HepG2 (cell line): Measurements from ENCODE around the gene ERBB3. TPM values are rescaled to one million over a fixed set of nuclear protein-coding genes. Genes with fewer than 3 reads are reported as not detected.

ENCODE experiments used
- ARNT2 ChIP-seq: sonication (generic); formaldehyde crosslinking; IDR thresholded peaks from 2 replicates; pipeline ENCODE4 v1.8.0; 2022; ENCODE audit warnings: mild to moderate bottlenecking, low read depth, missing genetic modification reagents, moderate library complexity
- CBX5 ChIP-seq: sonication (generic); formaldehyde crosslinking; IDR thresholded peaks from 2 replicates; pipeline ENCODE4 v1.4.0; 2020; ENCODE audit warnings: missing genetic modification reagents, borderline replicate concordance
- FIP1L1 ChIP-seq: fragments of 200-400 bp; formaldehyde crosslinking; IDR thresholded peaks from 2 replicates; pipeline ENCODE4 v1.6.1; 2018; ENCODE audit warnings: low read depth, mild to moderate bottlenecking, low read length, moderate library complexity, borderline replicate concordance; ENCODE audit not compliant: insufficient read depth
- HES4 ChIP-seq: sonication (generic); formaldehyde crosslinking; IDR thresholded peaks from 2 replicates; pipeline ENCODE4 v1.9.0; 2021; ENCODE audit warnings: mild to moderate bottlenecking, missing genetic modification reagents, borderline replicate concordance
- HOXA7 ChIP-seq: sonication (generic); formaldehyde crosslinking; IDR thresholded peaks from 2 replicates; pipeline ENCODE4 v1.8.1; 2022; ENCODE audit warnings: mild to moderate bottlenecking, missing genetic modification reagents, moderate library complexity
- MED8 ChIP-seq: sonication (generic); formaldehyde crosslinking; IDR thresholded peaks from 2 replicates; pipeline ENCODE4 v1.8.1; 2023; ENCODE audit warnings: mild to moderate bottlenecking, missing genetic modification reagents; ENCODE audit not compliant: insufficient replicate concordance
- NFIB ChIP-seq: sonication (generic); formaldehyde crosslinking; IDR thresholded peaks from 2 replicates; pipeline ENCODE4 v1.9.0; 2021; ENCODE audit warnings: missing genetic modification reagents, mild to moderate bottlenecking, borderline replicate concordance
- PHF8 ChIP-seq: sonication (generic); formaldehyde crosslinking; IDR thresholded peaks from 2 replicates; pipeline ENCODE4 v1.5.0; 2020; ENCODE audit warnings: missing genetic modification reagents
- SIX4 ChIP-seq: sonication (generic); formaldehyde crosslinking; IDR thresholded peaks from 2 replicates; pipeline ENCODE4 v1.4.0; 2020; ENCODE audit warnings: missing genetic modification reagents
- SRF ChIP-seq: IDR thresholded peaks from 2 replicates; pipeline ENCODE4 v1.6.1; 2011; ENCODE audit warnings: mild to moderate bottlenecking, low read depth, low read length, moderate library complexity
- ZIK1 ChIP-seq: sonication (generic); formaldehyde crosslinking; IDR thresholded peaks from 2 replicates; pipeline ENCODE4 v1.5.0; 2020; ENCODE audit warnings: mild to moderate bottlenecking, low read depth, missing genetic modification reagents, borderline replicate concordance
- ZNF205 ChIP-seq: IDR thresholded peaks from 2 replicates; pipeline ENCODE4 v1.6.1; 2018; ENCODE audit warnings: missing biosample characterization, missing genetic modification reagents
- ZNF367 ChIP-seq: sonication (generic); formaldehyde crosslinking; IDR thresholded peaks from 2 replicates; pipeline ENCODE4 v1.4.0; 2020; ENCODE audit warnings: missing genetic modification reagents, borderline replicate concordance
- ZNF563 ChIP-seq: sonication (generic); formaldehyde crosslinking; IDR thresholded peaks from 2 replicates; pipeline ENCODE4 v1.8.0; 2022; ENCODE audit warnings: mild to moderate bottlenecking, moderate library complexity, missing genetic modification reagents
- ZNF564 ChIP-seq: sonication (generic); formaldehyde crosslinking; IDR thresholded peaks from 2 replicates; pipeline ENCODE4 v1.8.1; 2023; ENCODE audit warnings: mild to moderate bottlenecking, missing genetic modification reagents
- ZNF816 ChIP-seq: sonication (generic); formaldehyde crosslinking; IDR thresholded peaks from 2 replicates; pipeline ENCODE4 v1.8.0; 2022; ENCODE audit warnings: missing genetic modification reagents, mild to moderate bottlenecking, borderline replicate concordance
- polyA plus RNA-seq, 8 experiments: library from polyadenylated mRNA; depleted of rRNA in 3 of 8; stranded (reverse) in 7 of 8; unstranded in 1 of 8; fragments of >200 nt; fragmentation: Illumina TruSeq in 4 of 8; extraction: Trizol in 4 of 8; gene quantifications; 2 replicates each; pipeline versions ENCODE4 v1.2.1 to v1.2.3, GENCODE V29; 2011 to 2016; ENCODE audit warnings: low read depth in 4 of 8, missing spikeins in 1 of 8, mixed read lengths in 1 of 8; ENCODE audit not compliant: insufficient read depth in 1 of 8
- total RNA-seq, 5 experiments: library from RNA; depleted of rRNA; stranded (reverse); fragments of >200 nt; fragmentation: Illumina TruSeq; extraction: Trizol; gene quantifications; 2 replicates each; pipeline ENCODE4 v1.2.3, GENCODE V29; 2016; ENCODE audit warnings: low read depth in 1 of 5
- TF ChIP-seq, protein P1 (sequence below): sonication (generic); formaldehyde crosslinking; IDR thresholded peaks from 2 replicates; pipeline ENCODE4 v1.9.0; 2022; ENCODE audit warnings: missing genetic modification reagents, mild to moderate bottlenecking, borderline replicate concordance
- TF ChIP-seq, protein P2 (sequence below): sonication (generic); formaldehyde crosslinking; IDR thresholded peaks from 2 replicates; pipeline ENCODE4 v1.4.0; 2020; ENCODE audit warnings: mild to moderate bottlenecking, missing genetic modification reagents
- TF ChIP-seq, protein P3 (sequence below): sonication (generic); formaldehyde crosslinking; IDR thresholded peaks from 2 replicates; pipeline ENCODE4 v1.5.1; 2020; ENCODE audit warnings: mild to moderate bottlenecking, missing genetic modification reagents, moderate library complexity

ERBB3 gene
- total and polyA plus RNA-seq, 2 of the 13 experiments (the other 11 are each of a cell fraction or from before 2014, with no cell fraction given), result 93.6 to 358 TPM

DNA sequence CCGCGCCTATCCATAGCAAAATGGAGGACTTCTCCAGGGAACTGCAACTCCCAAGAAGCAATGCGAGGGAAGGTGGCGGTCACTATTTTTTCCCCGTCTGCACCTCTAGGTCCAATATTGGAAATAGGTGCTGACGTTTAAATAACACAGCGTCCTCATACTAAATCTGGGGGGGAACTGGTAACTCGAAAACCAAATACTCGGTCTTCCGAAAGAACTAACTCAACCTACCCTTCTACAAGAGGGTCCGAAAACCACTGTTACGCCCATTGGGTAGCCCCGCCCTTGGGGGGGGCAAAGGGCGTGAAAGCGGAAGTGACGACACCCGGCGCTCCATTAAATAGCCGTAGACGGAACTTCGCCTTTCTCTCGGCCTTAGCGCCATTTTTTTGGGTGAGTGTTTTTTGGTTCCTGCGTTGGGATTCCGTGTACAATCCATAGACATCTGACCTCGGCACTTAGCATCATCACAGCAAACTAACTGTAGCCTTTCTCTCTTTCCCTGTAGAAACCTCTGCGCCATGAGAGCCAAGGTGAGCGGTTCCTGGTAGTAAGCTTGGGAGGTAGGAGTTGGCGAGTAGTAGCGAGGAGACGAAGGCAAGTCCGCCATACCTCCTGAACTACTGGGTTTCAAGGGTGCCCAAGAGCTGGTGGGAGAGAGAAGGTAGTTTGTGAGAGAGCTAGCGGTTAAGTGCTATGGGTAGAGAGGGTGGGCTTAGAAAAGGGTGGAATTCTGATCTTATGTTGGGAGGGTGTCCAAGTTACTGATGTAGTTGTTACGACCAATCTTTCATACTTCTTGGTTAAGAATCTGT, 36.5 kb downstream of the ERBB3 start, which contains the start of gene RPL41 (continued):
- TF ChIP-seq, protein P1, sequence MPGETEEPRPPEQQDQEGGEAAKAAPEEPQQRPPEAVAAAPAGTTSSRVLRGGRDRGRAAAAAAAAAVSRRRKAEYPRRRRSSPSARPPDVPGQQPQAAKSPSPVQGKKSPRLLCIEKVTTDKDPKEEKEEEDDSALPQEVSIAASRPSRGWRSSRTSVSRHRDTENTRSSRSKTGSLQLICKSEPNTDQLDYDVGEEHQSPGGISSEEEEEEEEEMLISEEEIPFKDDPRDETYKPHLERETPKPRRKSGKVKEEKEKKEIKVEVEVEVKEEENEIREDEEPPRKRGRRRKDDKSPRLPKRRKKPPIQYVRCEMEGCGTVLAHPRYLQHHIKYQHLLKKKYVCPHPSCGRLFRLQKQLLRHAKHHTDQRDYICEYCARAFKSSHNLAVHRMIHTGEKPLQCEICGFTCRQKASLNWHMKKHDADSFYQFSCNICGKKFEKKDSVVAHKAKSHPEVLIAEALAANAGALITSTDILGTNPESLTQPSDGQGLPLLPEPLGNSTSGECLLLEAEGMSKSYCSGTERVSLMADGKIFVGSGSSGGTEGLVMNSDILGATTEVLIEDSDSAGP (CRISPR knock-in tag), result no peak; the same call in 1 of the 2 replicates
- peak; percentile 63; the same call in 1 of the 2 replicates for TF ChIP-seq PHF8 (CRISPR knock-in tag)
- TF ChIP-seq SRF, result peak; percentile 39; the same call in 1 of the 2 replicates
- TF ChIP-seq ARNT2 (CRISPR knock-in tag), result peak; percentile 71; the same call in 1 of the 2 replicates
- TF ChIP-seq, protein P2, sequence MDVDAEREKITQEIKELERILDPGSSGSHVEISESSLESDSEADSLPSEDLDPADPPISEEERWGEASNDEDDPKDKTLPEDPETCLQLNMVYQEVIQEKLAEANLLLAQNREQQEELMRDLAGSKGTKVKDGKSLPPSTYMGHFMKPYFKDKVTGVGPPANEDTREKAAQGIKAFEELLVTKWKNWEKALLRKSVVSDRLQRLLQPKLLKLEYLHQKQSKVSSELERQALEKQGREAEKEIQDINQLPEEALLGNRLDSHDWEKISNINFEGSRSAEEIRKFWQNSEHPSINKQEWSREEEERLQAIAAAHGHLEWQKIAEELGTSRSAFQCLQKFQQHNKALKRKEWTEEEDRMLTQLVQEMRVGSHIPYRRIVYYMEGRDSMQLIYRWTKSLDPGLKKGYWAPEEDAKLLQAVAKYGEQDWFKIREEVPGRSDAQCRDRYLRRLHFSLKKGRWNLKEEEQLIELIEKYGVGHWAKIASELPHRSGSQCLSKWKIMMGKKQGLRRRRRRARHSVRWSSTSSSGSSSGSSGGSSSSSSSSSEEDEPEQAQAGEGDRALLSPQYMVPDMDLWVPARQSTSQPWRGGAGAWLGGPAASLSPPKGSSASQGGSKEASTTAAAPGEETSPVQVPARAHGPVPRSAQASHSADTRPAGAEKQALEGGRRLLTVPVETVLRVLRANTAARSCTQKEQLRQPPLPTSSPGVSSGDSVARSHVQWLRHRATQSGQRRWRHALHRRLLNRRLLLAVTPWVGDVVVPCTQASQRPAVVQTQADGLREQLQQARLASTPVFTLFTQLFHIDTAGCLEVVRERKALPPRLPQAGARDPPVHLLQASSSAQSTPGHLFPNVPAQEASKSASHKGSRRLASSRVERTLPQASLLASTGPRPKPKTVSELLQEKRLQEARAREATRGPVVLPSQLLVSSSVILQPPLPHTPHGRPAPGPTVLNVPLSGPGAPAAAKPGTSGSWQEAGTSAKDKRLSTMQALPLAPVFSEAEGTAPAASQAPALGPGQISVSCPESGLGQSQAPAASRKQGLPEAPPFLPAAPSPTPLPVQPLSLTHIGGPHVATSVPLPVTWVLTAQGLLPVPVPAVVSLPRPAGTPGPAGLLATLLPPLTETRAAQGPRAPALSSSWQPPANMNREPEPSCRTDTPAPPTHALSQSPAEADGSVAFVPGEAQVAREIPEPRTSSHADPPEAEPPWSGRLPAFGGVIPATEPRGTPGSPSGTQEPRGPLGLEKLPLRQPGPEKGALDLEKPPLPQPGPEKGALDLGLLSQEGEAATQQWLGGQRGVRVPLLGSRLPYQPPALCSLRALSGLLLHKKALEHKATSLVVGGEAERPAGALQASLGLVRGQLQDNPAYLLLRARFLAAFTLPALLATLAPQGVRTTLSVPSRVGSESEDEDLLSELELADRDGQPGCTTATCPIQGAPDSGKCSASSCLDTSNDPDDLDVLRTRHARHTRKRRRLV, result no peak
- TF ChIP-seq, protein P3, sequence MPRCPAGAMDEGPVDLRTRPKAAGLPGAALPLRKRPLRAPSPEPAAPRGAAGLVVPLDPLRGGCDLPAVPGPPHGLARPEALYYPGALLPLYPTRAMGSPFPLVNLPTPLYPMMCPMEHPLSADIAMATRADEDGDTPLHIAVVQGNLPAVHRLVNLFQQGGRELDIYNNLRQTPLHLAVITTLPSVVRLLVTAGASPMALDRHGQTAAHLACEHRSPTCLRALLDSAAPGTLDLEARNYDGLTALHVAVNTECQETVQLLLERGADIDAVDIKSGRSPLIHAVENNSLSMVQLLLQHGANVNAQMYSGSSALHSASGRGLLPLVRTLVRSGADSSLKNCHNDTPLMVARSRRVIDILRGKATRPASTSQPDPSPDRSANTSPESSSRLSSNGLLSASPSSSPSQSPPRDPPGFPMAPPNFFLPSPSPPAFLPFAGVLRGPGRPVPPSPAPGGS (CRISPR knock-in tag), result no peak
- TF ChIP-seq ZNF205 (CRISPR knock-in tag), result 0 out of 2 replicates have a peak, but pooled peaks have one; percentile 73
- TF ChIP-seq ZNF563, result no peak
- TF ChIP-seq ZNF816, result no peak
- no peak for TF ChIP-seq HOXA7
- TF ChIP-seq ZIK1 (CRISPR knock-in tag), result no peak
- no peak for TF ChIP-seq HES4 (CRISPR knock-in tag)
- TF ChIP-seq NFIB (CRISPR knock-in tag), result no peak
- peak; percentile 80 for TF ChIP-seq MED8 (CRISPR knock-in tag)
- TF ChIP-seq FIP1L1, result no peak
- TF ChIP-seq ZNF564, result no peak
- 0 out of 2 replicates have a peak, but pooled peaks have one; percentile 14 for TF ChIP-seq SIX4 (CRISPR knock-in tag)
- TF ChIP-seq ZNF367, result no peak
- peak; percentile 61; the same call in 1 of the 2 replicates for TF ChIP-seq CBX5 (CRISPR knock-in tag)
